ENCODE results near the gene RHOH.
A peak's percentile ranks its signal among the peaks of the same experiment; 100 is the strongest.

The RHOH gene

DNA sequence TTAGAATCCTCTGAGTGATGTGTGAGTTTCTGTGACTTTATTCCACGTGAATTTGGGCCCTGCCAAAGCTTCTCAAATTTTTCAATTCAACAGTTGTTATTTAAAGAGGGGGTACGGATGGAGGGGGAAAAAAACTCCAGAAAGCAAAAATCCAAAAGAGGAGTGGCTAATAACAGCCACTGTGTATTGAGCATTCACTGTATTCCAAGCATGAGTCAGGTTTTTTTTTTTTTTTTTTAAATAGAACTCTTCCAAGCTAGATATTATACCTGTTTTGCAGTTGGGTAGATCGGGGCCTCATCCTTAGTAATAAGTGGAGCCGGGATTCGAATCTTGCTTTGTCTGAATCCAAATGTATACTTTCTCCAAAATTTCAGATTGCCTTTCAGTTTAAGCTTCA lies 6.4 kb upstream of the RHOH start:
- FAIRE-seq = no peak

DNA sequence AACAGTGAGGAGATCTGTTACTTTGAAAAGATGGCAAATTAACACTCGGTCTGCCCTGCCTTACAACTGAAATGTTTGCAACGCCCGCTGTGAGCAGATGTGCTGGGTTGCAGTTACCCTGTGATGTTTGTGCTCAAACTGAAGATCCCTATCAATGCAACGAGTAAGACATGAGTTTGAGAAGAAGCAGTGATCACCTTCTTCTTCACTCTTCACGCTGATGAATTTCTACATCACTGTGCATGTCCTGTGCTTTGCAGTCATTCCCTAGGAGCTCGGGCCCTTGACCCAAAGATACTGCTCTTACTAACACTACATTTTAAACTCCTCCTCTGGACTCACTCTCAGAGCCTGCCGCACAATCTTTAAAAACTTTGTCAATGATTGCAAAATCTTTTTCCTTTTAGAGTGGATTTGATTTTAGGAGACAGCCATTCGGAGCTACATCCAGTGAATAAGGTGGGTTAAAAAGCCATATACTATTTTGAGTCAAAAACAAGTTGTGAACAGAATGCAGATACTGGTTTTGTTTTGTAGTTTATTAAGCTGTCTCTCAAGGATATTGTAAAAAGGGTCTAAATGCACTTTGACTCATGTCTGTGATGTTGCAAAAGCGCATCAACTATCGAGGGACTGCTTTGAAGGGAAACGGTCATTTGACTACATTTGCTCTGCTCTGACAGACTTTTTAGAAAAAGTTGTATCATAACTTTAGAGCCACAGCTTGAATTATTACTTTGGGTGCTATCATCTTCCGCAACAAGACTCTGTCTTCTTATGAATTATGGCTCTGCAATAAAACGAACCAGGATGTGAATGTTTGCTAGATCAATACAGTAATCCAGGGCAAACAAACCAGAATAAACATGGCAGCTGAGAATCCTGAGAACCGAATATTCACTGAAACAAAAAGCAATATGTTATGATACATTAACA lies 5.7 kb upstream of the RHOH start:
- no peak for FAIRE-seq

DNA sequence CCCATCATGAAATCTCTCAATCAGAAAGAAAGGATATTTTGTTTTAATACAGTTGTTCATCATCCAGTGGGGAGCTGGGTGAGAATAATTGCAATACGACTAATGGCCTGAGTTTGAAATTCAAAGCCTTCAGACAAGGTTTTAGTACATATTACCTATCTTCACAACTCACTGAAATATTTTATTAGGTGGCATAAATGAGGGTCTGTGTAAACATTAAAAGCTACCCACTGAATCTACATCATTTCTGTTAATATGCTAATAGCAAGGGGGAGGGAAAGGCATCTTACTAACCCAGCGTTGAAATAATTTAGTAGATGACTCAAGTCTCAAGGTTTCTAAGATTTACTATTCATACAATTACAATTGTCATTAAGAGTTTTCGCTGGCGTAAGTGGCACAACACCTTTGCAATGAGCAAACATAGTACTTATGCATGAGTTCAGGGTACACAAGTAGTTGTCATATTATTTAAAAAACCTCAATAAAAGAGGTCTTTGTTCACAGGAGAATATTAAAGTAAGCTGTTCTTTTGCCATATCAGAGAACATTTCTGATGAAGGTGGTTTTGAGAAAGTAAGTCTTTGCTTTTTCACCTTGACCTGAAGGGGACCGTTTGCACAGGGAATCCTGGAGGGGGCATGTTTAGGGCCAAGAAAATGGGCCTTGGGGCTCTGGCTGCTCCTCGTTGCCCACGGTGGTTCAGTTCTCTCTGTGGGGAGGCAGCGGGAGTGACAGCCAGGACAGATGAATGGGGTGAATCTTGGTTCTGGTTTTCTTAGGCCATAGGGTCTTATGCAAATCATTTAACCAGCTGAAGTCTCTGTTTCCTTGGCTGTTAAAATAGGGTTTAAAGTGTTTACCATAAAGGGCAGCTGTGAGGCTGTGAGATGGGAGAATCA lies 4.5 kb upstream of the RHOH start:
- no peak for FAIRE-seq

DNA sequence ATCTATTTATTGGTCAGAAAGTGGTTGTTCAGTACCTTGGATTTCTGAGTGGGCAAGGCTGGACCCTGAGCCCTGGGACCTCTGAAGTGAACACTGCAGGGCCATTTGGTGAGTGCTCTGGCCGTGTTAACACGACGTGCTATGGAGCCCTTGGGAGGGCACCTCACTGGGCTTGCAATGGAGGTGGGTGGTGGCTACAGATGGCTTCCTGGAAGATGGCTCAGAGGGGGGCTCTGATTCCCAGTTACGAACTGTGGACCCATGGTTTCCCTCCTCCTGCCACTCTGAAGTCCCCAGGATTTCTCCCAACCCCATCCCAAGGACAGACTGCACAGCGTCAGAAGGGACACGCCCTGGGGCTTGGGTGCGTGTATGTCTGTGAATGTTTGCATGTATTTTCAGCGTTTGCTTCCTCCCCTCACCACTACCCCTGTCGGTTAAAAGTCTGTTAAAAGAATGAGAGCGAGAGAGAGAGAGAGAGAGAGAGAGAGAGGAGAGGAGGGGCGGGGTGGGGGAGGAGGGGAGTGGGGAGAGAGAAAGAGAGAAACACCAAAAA lies 3.7 kb upstream of the RHOH start:
- no peak for FAIRE-seq

DNA sequence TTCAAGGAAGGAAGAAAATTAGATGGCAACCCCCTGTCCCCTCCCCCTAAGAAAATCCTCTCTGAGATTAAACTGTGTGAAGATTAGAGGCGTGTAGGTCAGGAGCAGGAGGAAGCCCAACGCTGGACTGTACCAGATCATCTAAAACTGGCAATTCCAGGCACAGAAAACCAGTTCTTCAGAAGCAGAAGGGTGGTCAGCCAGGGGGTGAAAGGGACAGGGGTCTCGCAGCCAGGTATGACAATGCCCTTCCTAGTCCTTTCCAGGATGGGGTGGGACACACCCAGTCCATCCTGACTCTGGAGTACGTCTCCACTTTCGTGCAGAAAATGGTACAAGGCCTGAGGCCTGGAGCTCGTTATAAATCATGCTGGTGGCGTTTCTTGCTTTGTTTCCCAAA lies 3.3 kb upstream of the RHOH start:
- FAIRE-seq = no peak

DNA sequence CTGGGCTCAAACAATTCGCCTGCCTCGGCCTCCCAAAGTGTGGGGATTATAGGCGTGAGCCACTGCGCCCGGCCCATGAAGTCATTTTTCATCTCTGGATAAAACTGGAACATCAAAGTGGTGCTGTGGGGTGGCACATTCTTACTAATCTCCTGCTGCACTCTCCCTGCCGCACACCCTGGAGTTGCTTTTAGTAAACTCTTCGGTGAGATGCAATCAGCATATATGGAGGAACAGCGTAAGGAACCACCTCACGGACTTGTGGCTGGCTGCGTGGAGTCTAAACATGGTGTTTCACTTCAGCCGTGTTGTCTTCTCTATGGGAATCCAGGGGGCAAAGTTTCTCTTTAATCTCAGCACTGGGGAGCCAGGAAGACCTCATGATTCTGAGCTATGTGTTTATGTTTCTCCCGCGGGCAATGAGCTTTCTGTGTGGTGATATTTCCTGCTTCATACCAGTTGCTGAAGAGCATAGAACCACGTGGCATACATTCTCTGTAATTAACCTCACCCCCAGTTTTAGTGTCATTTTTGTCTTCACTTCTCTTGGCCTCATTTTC lies 2.1 kb upstream of the RHOH start:
- peak; percentile 81 for FAIRE-seq

DNA sequence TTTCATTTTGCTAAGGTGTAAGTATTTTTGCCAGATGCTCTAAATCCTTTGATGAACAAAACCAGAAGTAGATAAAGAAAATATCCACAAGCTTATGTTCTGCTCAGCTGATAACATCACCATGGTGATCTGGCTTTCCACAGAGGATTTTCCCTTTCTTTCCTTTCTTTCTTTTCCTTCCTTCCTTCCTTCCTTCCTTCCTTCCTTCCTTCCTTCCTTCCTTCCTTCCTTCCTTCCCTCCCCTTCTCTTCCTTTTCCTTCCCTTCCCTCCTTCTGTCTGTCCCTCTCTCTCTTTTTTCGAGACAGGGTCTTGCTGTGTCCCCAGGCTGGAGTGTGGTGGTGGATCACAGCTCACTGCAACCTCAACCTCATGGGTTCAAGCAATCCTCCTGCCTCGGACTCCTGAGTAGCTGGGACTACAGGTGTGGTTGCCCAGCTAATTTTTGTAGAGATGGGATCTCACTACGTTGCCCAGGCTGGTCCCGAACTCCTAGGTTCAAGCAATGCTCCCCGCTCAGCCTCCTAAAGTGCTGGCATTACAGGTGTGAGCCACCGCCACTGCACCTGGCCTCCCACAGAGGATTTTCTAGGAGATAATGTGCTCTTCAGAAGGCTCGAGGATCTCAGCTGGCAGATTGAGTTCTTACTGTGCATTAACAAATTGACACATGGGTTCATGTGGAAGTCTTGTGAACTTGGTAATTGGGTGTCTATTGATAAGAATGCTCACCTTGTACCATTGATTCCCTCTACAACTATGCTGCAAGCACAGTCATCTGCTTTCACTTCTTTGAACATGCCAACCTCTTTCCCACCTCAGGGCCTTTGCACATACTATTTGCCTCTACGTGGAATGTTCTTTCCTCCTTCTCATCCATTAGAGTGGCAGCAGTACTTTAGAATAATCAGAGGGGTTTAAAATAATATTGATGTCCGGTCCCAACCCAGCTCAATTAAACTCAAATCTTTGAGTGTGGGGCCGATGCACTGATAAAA lies 1.4 kb upstream of the RHOH start:
- no peak for FAIRE-seq

DNA sequence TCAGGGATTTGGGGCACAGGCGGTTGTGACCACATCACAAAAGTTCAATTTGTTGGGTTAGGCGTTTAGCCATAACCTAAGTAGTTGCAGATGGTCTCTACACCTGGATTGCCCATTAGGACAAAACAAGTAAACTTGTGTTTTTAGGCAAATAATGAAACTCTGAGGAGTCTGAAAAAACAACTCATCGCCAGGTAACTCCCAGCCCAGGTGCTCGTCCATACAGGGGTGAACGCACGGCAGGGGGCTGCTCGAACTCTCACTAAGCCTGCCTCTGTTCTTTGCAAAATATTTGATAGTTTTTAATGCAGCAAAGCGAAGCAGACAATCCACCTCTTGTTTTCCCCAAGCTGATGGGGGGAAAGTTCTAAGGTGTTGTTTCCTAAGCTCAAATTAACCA lies 559 bp upstream of the RHOH start:
- no peak for FAIRE-seq

DNA sequence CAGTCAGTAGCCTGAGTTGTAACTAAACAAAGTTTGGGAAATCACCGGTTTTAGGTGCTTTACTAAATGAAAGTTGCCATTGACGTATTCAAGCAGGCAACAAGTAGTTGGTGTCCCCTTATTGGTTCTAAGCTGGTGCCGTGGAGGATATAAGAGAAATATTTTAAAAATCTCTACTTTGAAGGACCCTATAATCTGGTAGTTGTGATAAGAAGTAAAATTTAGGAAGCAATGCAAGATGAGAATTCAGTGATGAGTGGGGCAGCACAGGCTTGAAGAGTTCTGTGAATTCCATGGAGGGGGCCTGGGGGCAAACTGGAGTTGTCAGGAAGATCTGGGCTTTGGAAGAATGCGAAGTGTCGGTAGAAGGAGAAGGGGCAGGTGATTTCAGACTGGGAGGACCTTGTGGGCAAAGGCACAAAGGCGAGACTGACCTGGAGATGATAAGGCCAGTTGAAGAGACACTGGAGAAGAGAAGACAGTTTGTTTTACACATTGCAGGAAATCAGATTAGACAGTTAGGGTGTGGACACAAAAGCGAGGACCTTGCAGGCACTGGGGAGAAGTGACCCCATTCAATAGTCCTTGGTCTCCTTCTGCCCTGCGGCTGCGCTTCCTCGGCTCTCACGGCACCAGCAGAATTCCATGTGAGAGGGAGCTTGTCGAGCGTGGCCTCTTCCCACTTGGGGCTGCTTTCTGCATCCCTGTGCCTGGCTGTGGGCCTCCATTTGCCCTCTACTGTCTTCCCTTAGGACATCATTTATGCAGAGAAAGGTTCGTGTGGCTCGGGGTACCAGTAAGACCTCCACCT lies 1.3 kb downstream of the RHOH start:
- peak; percentile 36 for FAIRE-seq

DNA sequence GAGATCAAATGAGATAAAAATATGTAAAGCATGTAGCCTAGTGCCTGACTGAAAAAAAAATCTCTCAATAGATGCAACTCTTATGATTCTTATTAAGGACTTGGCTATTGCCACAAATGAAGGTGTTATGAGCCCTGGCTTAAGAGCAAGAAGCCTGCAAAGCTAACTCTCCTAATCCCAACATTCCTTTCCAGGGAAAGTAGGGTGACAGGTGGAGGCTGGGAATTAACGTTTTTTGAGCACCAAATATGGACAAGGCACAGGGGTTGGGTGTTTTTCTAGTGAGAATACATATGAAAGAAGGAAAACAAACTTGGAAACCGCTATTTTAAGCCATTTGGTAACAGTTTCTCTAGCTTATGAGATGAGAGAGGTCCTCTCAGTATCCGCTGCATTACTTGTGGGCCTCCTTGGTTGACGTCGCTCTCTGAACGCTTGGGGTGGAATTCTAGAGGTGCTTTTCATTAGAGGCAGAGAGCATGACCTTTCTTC lies 2.4 kb downstream of the RHOH start:
- peak; percentile 93 for FAIRE-seq

DNA sequence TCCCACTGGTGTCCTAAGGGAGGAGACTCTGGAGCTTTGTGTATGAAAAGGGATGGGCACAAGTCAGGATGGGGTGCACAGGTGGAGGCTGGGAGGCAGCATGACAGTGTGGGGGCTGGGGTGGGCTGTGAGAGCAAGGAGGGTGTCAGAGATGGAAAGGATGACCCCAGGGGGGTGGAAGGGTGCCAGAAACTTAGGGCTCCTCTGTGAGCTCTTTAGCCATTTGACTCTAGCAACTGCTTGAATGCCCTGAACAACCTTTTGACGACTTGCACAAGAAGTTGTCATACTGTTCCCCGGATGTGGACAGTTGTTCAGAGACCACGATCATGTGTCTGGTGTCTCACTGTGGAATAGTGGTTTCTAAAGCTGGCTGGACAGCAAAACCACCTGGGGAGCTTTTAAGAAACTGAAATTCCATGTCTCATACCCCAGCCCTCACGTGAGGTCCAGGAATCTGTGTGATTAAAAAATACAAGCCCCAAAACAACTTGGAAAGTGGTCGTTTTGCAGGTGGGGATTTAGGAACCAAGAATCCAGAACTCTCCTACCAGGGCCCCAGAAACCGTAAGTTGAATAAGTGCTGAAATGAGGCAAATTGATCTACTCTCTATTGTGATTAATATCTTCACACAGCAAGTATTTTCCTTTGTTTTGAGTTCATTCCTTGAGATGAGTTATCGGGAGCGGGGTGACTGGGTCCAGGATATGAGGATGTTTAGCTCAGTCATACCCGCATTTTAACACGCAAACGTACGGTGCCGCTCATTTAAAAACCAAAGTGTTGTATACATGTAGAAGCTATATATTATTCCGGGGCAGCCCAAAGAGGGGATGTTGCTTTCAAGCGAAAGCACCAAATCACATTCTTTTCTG lies 3.4 kb downstream of the RHOH start:
- FAIRE-seq = peak; percentile 36

DNA sequence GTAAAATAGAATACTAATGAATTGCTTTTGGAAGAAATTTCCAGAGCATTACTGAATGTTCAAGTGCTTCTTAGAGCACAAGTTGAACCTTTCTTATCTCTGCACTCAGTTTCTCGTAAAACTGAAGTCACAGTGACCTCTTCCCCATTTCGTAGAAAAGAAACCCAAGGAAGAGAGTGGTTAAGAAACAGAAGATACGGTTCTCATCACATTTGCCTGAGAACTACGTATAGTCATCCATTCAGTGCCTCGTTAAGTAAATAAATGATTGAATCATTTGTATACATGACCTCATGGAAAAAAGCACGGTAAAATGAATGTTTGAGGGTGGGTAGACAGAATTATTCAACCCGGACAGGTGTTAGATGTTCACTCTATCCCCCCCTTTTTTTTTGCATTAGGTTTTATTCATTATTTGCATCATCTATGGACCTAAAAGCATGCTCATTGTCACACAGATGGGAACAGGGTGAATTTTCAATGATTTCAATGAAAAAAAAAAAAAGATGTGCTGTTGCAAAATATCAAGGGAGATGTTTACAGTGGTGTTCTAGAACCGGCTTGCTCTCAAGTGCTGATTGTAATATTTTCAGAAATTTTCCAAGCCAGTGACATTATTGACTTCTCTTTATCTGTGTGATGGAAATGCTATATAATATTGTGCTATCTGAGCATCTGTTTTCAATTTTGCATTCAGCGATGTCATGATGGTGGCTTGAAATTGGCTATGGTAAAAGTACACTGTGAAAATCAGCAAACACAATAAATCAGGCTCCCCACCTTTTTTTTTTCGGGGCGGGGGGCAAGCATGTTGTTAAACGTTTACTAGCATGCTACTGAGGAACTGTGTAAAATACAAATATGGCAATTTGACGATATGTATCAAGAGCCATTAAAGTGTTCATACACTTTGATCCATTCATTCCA lies 4.3 kb downstream of the RHOH start:
- peak; percentile 50 for FAIRE-seq

DNA sequence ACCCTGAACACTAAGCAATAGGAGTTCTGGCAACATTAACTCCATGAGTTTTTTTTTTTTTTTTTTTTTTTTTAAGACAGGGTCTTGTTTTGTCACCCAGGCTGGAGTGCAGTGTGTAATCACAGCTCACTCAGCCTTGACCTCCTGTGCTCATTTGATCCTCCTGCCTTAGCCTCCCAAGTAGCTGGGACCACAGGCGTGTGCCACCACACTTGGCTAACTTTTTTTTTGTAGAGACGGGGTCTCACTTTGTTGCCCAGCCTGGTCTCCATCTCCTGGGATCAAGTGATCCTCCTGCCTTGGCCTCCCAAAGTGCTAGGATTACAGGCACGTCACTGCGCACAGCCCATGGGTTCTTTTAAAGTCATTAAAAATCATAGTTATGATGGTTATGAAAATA lies 5.1 kb downstream of the RHOH start:
- FAIRE-seq = no peak

DNA sequence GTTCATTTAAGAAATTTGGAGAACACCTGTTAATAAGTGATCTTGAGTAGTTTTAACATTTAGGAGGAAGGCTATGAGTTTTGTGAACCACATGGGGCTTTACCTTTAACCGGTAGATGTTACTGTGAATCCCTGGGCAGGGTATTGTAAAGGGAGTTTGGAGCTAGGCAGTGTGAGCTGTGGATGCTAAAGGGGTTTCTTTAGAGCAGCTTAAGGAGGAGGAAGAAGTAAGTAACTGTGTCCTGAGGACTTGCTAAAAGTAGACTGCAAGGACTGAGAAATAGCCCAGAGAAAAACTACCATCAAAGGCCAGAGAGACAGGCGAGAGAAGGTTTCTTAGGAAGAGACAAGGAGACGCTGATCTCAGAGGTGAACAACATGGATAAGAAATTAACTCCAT lies 5.6 kb downstream of the RHOH start:
- FAIRE-seq = no peak

DNA sequence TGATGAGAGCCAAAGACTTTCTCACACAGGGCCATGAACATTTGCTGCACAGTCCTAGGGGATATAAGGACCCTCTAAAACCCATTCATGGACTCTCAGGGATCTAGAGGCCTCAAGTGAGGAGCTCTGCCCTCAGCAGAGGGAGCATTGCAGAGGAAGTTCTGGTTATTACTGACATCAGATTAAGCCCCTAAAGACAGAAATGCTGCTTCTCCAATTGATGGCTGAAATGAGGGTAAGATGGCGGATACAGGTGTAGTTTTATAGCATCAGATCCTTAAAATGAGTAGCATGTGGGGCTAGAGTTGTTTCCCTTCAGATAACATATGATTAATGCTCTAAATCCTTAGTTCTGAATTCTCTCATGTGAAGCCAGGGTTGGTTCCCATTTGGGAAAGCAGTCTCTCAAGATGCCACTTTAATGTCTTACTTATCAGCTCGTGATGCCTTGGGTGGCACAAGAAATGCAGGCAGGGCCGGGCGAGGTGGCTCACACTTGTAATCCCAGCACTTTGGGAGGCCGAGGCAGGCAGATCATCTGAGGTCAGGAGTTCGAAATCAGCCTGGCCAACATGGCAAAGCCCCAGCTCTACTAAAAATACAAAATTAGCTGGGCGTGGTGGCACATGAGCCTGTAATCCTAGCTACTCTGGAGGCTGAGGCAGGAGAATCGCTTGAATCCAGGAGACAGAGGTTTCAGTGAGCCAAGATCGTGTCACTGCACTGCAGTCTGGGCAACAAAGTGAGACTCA lies 7.9 kb downstream of the RHOH start:
- FAIRE-seq = no peak

DNA sequence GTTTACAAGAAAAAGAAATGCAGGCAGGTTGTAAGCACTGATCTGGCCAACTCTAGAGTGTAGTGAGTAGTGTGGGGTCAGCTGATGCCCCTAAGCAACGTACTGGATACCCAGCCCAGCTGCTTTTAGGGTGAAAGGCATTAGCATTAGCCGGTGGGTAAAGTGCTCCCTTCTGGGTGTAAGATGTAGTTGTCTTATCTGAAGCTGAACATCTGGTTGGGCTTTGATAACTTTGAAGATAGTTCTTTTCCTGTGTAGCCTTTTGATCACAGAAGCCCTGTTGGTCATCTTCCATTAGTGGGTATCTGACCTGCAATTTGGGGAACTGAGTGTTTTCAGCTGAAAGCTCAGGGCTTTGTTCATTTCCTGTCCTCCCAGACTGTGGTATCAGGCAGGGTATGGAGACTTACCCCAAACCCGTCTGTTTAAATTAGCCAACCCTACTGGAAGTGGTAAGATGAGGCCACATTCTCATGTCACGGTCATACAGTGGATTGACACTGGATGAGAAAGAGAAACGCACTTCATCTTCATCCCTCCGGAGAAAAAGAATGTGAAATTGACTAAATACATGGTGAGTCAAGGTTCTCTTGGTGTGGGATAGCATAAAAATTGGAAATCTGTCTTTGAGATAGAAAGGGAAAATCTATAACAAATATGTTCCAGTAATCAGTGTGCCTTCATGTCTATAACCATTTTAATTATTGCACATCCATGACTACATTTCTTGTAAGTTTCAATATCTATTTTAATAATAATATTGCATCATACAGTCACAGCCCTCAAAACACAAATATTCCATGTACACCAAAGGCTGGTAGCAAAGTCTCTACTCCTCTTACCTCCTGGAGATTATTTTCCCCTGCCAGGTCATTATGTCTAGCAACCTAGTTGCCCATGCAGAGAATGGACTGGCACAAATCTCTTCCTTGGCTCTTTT lies 8.7 kb downstream of the RHOH start:
- no peak for FAIRE-seq

DNA sequence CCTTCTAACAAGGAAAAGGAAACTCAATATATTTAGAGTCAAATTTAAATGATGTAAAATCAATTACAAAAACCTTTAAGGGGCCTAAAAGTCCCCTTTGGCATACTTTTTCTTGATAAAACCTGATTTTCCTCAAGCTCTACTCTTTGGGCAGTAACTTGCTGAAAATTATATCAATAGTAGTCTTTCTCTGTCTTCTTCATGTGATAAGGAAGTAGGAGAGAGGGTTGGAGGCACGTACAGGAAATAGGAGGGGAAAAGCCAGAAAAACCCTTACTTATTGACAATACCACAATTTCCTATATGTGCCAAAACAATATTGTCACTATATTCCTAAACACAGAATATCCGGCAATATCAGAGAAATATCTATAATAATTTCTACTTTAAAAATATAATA lies 9.6 kb downstream of the RHOH start:
- no peak for FAIRE-seq

Measured in G401.6 (cell line).